ENCODE measurements around the gene ARF3. TPM values are rescaled to one million over a fixed set of nuclear protein-coding genes. Genes with fewer than 3 reads are reported as not detected.
A peak's percentile ranks its signal among the peaks of the same experiment; 100 is the strongest.

ARF3 gene
- total RNA-seq, 1 experiment from 2014 or later: 256 TPM

DNA sequence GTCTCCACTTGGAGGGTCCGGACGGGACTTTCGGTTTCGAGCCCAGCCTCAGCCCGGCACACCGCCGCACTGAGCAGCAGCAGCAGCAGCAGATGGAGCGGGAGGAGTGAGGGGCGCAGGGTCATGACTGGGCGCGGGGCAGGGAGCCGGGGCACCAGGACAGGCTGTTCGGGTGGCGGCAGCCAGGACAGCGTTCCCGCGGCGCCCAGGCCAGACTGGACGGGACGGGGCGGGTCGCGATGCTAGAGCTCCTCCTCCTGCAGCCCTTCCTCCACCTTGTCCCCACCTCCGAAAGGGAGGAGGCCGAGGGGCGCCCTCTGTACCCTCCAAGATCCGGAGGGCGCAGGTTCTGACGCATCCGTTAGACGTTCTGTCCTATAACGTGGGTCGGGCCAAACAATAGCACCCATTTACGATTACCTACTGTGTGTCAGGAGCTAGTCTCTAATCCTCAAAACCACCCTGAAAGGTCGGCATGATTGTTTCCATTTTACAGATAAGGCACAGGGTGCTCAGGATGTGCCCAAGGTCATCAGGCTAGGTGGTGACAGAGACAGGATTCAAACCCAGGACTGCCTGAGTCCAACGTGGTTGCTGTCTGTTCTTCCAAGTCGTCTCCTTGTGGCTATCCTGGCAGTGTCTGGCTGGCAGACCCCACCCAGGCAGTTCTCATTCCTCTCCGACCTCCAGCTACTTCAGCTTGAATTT is 31.8 kb downstream of the ARF3 start, which contains the start of gene FKBP11:
TSS of gene FKBP11 (minus strand) at position 189 of the 708 bp plus-strand sequence. CDS start at position 125, 64 bp downstream.
- ATAC-seq: peak; percentile 94
- Mint-ChIP-seq H3K9me3 (no peaks in the 10 kb centered on the region), H3K4me3 (peak within 1 kb of the TSS; percentile 82), H3K36me3 (peaks cover 40% of the 10 kb centered on the region), H3K27me3 (ENCODE audit: low read depth) (no peaks in the 10 kb centered on the region; the same call in 1 of the 2 replicates), H3K4me1 (peaks cover 15% of the 10 kb centered on the region), H3K27ac (peak within 1 kb of the TSS; percentile 96)
- CTCF ChIA-PET: interaction anchor here (0.6 to 6.3 kb wide), 24 partner anchors 11 to 210 kb away, joined by 3 to 52 read pairs (median 6); partner anchors contain the start of genes ARF3, WNT1 and WNT10B
- DNase-seq (ENCODE audit: low spot score): peak; percentile 80
- POLR2A ChIA-PET: interaction anchor here (0.5 to 1.6 kb wide), 7 partner anchors 13 to 706 kb away, joined by 3 to 10 read pairs (median 4); partner anchors contain the start of gene ARF3
- TF ChIP-seq, protein P1, sequence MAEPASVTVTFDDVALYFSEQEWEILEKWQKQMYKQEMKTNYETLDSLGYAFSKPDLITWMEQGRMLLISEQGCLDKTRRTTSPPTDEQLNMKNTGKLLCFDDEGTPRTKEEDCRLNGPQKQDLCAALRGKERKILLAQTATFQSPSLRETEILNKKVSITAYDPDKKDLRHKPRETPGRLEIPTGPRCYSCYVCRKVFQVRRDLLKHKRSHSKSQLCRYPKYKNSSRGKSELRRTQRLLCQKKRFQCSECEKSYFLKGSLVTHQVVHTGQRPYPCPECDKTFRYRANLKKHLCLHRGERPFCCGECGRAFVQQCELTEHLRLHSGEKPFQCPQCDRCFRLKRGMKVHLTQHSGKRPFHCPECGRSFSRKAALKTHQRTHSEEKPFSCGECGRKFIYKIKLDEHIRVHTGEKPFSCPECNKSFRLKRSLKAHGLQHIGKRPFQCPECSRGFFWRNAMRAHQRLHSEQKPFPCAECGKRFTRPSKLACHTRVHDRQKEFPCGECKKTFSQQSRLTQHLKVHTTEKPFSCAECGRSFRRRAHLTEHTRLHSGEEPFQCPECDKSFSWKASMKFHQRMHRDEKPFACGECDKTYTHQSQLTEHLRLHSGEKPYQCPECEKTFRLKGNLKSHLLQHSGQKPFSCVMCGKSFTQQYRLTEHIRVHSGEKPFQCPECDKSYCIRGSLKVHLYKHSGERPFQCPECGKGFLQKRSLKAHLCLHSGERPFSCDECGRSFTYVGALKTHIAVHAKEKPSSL (CRISPR knock-in tag; conservative IDR thresholded peaks at IDR 0.05): no peak
- TF ChIP-seq ETV6 (CRISPR knock-in tag; IDR thresholded peaks at IDR 0.05): peak; percentile 48; the same call in 1 of the 2 replicates
- no peak for TF ChIP-seq ATF1 (CRISPR knock-in tag; IDR thresholded peaks at IDR 0.05)
- 0 out of 2 replicates have a peak, but pooled peaks have one; percentile 48 for TF ChIP-seq ZNF219 (CRISPR knock-in tag; IDR thresholded peaks at IDR 0.05; ENCODE audit: borderline replicate concordance)
- TF ChIP-seq, protein P2, sequence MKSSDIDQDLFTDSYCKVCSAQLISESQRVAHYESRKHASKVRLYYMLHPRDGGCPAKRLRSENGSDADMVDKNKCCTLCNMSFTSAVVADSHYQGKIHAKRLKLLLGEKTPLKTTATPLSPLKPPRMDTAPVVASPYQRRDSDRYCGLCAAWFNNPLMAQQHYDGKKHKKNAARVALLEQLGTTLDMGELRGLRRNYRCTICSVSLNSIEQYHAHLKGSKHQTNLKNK (CRISPR knock-in tag; IDR thresholded peaks at IDR 0.05): no peak
- TF ChIP-seq NFE2L1 (CRISPR knock-in tag; IDR thresholded peaks at IDR 0.05): no peak
- TF ChIP-seq, protein P3, sequence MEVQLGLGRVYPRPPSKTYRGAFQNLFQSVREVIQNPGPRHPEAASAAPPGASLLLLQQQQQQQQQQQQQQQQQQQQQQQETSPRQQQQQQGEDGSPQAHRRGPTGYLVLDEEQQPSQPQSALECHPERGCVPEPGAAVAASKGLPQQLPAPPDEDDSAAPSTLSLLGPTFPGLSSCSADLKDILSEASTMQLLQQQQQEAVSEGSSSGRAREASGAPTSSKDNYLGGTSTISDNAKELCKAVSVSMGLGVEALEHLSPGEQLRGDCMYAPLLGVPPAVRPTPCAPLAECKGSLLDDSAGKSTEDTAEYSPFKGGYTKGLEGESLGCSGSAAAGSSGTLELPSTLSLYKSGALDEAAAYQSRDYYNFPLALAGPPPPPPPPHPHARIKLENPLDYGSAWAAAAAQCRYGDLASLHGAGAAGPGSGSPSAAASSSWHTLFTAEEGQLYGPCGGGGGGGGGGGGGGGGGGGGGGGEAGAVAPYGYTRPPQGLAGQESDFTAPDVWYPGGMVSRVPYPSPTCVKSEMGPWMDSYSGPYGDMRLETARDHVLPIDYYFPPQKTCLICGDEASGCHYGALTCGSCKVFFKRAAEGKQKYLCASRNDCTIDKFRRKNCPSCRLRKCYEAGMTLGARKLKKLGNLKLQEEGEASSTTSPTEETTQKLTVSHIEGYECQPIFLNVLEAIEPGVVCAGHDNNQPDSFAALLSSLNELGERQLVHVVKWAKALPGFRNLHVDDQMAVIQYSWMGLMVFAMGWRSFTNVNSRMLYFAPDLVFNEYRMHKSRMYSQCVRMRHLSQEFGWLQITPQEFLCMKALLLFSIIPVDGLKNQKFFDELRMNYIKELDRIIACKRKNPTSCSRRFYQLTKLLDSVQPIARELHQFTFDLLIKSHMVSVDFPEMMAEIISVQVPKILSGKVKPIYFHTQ (CRISPR knock-in tag; IDR thresholded peaks at IDR 0.05): peak; percentile 38; the same call in 1 of the 2 replicates
- TF ChIP-seq CBFB (CRISPR knock-in tag; IDR thresholded peaks at IDR 0.05; ENCODE audit: low read depth): no peak
- TF ChIP-seq, protein P4, sequence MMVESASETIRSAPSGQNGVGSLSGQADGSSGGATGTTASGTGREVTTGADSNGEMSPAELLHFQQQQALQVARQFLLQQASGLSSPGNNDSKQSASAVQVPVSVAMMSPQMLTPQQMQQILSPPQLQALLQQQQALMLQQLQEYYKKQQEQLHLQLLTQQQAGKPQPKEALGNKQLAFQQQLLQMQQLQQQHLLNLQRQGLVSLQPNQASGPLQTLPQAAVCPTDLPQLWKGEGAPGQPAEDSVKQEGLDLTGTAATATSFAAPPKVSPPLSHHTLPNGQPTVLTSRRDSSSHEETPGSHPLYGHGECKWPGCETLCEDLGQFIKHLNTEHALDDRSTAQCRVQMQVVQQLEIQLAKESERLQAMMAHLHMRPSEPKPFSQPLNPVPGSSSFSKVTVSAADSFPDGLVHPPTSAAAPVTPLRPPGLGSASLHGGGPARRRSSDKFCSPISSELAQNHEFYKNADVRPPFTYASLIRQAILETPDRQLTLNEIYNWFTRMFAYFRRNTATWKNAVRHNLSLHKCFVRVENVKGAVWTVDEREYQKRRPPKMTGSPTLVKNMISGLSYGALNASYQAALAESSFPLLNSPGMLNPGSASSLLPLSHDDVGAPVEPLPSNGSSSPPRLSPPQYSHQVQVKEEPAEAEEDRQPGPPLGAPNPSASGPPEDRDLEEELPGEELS (CRISPR knock-in tag; IDR thresholded peaks at IDR 0.05): peak; percentile 31; the same call in 1 of the 2 replicates
- TF ChIP-seq NR1H2 (CRISPR knock-in tag; IDR thresholded peaks at IDR 0.05): no peak
- TF ChIP-seq PRRX2 (CRISPR knock-in tag; IDR thresholded peaks at IDR 0.05): no peak
- TF ChIP-seq ZNF396 (CRISPR knock-in tag; IDR thresholded peaks at IDR 0.05; ENCODE audit: borderline replicate concordance): no peak
- no peak for TF ChIP-seq NFATC4 (CRISPR knock-in tag; IDR thresholded peaks at IDR 0.05)
- no peak for TF ChIP-seq GRHL2 (CRISPR knock-in tag; IDR thresholded peaks at IDR 0.05; ENCODE audit: insufficient replicate concordance, severe bottlenecking)
- TF ChIP-seq, protein P5, sequence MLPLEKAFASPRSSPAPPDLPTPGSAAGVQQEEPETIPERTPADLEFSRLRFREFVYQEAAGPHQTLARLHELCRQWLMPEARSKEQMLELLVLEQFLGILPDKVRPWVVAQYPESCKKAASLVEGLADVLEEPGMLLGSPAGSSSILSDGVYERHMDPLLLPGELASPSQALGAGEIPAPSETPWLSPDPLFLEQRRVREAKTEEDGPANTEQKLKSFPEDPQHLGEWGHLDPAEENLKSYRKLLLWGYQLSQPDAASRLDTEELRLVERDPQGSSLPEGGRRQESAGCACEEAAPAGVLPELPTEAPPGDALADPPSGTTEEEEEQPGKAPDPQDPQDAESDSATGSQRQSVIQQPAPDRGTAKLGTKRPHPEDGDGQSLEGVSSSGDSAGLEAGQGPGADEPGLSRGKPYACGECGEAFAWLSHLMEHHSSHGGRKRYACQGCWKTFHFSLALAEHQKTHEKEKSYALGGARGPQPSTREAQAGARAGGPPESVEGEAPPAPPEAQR (CRISPR knock-in tag; IDR thresholded peaks at IDR 0.05): no peak
- TF ChIP-seq, protein P6, sequence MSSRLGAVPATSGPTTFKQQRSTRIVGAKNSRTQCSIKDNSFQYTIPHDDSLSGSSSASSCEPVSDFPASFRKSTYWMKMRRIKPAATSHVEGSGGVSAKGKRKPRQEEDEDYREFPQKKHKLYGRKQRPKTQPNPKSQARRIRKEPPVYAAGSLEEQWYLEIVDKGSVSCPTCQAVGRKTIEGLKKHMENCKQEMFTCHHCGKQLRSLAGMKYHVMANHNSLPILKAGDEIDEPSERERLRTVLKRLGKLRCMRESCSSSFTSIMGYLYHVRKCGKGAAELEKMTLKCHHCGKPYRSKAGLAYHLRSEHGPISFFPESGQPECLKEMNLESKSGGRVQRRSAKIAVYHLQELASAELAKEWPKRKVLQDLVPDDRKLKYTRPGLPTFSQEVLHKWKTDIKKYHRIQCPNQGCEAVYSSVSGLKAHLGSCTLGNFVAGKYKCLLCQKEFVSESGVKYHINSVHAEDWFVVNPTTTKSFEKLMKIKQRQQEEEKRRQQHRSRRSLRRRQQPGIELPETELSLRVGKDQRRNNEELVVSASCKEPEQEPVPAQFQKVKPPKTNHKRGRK (CRISPR knock-in tag; IDR thresholded peaks at IDR 0.05; ENCODE audit: borderline replicate concordance): no peak
- TF ChIP-seq, protein P7, sequence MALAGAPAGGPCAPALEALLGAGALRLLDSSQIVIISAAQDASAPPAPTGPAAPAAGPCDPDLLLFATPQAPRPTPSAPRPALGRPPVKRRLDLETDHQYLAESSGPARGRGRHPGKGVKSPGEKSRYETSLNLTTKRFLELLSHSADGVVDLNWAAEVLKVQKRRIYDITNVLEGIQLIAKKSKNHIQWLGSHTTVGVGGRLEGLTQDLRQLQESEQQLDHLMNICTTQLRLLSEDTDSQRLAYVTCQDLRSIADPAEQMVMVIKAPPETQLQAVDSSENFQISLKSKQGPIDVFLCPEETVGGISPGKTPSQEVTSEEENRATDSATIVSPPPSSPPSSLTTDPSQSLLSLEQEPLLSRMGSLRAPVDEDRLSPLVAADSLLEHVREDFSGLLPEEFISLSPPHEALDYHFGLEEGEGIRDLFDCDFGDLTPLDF (CRISPR knock-in tag; IDR thresholded peaks at IDR 0.05): no peak; the same call in 1 of the 2 replicates
- 0 out of 2 replicates have a peak, but pooled peaks have one; percentile 51 for TF ChIP-seq ZNF138 (CRISPR knock-in tag; conservative IDR thresholded peaks at IDR 0.05)
- TF ChIP-seq MYBL2 (CRISPR knock-in tag; IDR thresholded peaks at IDR 0.05): no peak
- TF ChIP-seq NFYB (CRISPR knock-in tag; conservative IDR thresholded peaks at IDR 0.05; ENCODE audit: low read depth): no peak
- peak; percentile 86 for TF ChIP-seq ZBTB21 (CRISPR knock-in tag; IDR thresholded peaks at IDR 0.05; ENCODE audit: borderline replicate concordance)
- TF ChIP-seq TEAD1 (CRISPR knock-in tag; IDR thresholded peaks at IDR 0.05): 0 out of 2 replicates have a peak, but pooled peaks have one; percentile 20
- TF ChIP-seq IRF2 (CRISPR knock-in tag; IDR thresholded peaks at IDR 0.05; ENCODE audit: borderline replicate concordance, low read depth): no peak
- TF ChIP-seq RELA (CRISPR knock-in tag; IDR thresholded peaks at IDR 0.05; ENCODE audit: borderline replicate concordance): no peak

All from WTC11 (cell line).